Measurements from ENCODE around the gene CLCN6. TPM values are rescaled to one million over a fixed set of nuclear protein-coding genes. Genes with fewer than 3 reads are reported as not detected.

The CLCN6 gene
- polyA plus RNA-seq, 1 donor from 2014 or later, result 12.5 TPM

- H3F3A ChIP-seq (ENCODE audit: insufficient read depth, low read length, poor library complexity, severe bottlenecking), result no peaks in the 10 kb centered on the region
- no peaks in the 10 kb centered on the region for H4K20me1 ChIP-seq (ENCODE audit: insufficient read depth)
- no peak overlapping the region for H3K4me3 ChIP-seq (ENCODE audit: low read length)
- H3K4me2 ChIP-seq (ENCODE audit: low read length), result no peak overlapping the region
- H3K79me2 ChIP-seq (replicated peaks; ENCODE audit: insufficient read depth, low read length), result no peaks in the 10 kb centered on the region
- H2AFZ ChIP-seq (ENCODE audit: low read depth, low read length), result no peak overlapping the region
- H3K27me3 ChIP-seq (ENCODE audit: insufficient read depth, low read depth, low read length), result no peaks in the 10 kb centered on the region
- H3K9me3 ChIP-seq (ENCODE audit: low read length), result no peaks in the 10 kb centered on the region
- no peak overlapping the region for H3K27ac ChIP-seq (ENCODE audit: low read length)
- H3K9me2 ChIP-seq (ENCODE audit: insufficient read depth, low read length), result no peaks in the 10 kb centered on the region
- TF ChIP-seq TAF1 (IDR thresholded peaks at IDR 0.05; ENCODE audit: low read depth) (no peak), EZH2 (IDR thresholded peaks at IDR 0.05; ENCODE audit: borderline replicate concordance, insufficient read depth, low read length, poor library complexity, severe bottlenecking) (no peak), MXI1 (conservative IDR thresholded peaks at IDR 0.05; ENCODE audit: poor library complexity, severe bottlenecking) (no peak), SMC3 (conservative IDR thresholded peaks at IDR 0.05; ENCODE audit: poor library complexity) (no peak), POLR2AphosphoS5 (IDR thresholded peaks at IDR 0.05) (no peak), EP300 (conservative IDR thresholded peaks at IDR 0.05; ENCODE audit: poor library complexity, severe bottlenecking) (no peak), RAD21 (conservative IDR thresholded peaks at IDR 0.05) (no peak), REST (IDR thresholded peaks at IDR 0.05; ENCODE audit: borderline replicate concordance) (no peak), CTCF (IDR thresholded peaks at IDR 0.05; ENCODE audit: poor library complexity, severe bottlenecking) (no peak)
- H3K36me3 ChIP-seq (ENCODE audit: insufficient read depth, low read length), result no peaks in the 10 kb centered on the region
- no peak overlapping the region for H3K9ac ChIP-seq (ENCODE audit: low read length)
Observed at GRCh38 chr1:11766429-11766776, 39.6 kb upstream of the CLCN6 start.

- Histone ChIP-seq H3F3A (ENCODE audit: insufficient read depth, low read length, poor library complexity, severe bottlenecking) (no peaks in the 10 kb centered on the region), H3K79me2 (replicated peaks; ENCODE audit: insufficient read depth, low read length) (no peaks in the 10 kb centered on the region), H3K9me2 (ENCODE audit: insufficient read depth, low read length) (no peaks in the 10 kb centered on the region), H3K9ac (ENCODE audit: low read length) (no peak overlapping the region), H3K9me3 (ENCODE audit: low read length) (no peaks in the 10 kb centered on the region), H3K27ac (ENCODE audit: low read length) (no peak overlapping the region), H2AFZ (ENCODE audit: low read depth, low read length) (no peak overlapping the region), H3K27me3 (ENCODE audit: insufficient read depth, low read depth, low read length) (no peaks in the 10 kb centered on the region), H3K36me3 (ENCODE audit: insufficient read depth, low read length) (no peaks in the 10 kb centered on the region), H3K4me3 (ENCODE audit: low read length) (no peak overlapping the region), H4K20me1 (ENCODE audit: insufficient read depth) (no peaks in the 10 kb centered on the region), H3K4me2 (ENCODE audit: low read length) (no peak overlapping the region)
- TF ChIP-seq EZH2 (IDR thresholded peaks at IDR 0.05; ENCODE audit: borderline replicate concordance, insufficient read depth, low read length, poor library complexity, severe bottlenecking) (no peak), RAD21 (conservative IDR thresholded peaks at IDR 0.05) (no peak), REST (IDR thresholded peaks at IDR 0.05; ENCODE audit: borderline replicate concordance) (no peak), EP300 (conservative IDR thresholded peaks at IDR 0.05; ENCODE audit: poor library complexity, severe bottlenecking) (no peak), TAF1 (IDR thresholded peaks at IDR 0.05; ENCODE audit: low read depth) (no peak)
Observed at GRCh38 chr1:11767922-11768704, 37.9 kb upstream of the CLCN6 start.
